ENCODE measurements around the gene PARP11.

GRCh38 chr12:3789838-3790237 is 83.4 kb downstream of the PARP11 start:
- TF ChIP-seq CTCF (IDR thresholded peaks at IDR 0.05; ENCODE audit: poor library complexity) (no peak), EZH2 (IDR thresholded peaks at IDR 0.05; ENCODE audit: borderline replicate concordance) (no peak), EZH2phosphoT487 (IDR thresholded peaks at IDR 0.05; ENCODE audit: low read depth, severe bottlenecking, unreplicated experiment) (no peak)

All from hepatocyte (in vitro differentiated cells).